ENCODE data around the gene ADPRS.

The ADPRS gene

DNA sequence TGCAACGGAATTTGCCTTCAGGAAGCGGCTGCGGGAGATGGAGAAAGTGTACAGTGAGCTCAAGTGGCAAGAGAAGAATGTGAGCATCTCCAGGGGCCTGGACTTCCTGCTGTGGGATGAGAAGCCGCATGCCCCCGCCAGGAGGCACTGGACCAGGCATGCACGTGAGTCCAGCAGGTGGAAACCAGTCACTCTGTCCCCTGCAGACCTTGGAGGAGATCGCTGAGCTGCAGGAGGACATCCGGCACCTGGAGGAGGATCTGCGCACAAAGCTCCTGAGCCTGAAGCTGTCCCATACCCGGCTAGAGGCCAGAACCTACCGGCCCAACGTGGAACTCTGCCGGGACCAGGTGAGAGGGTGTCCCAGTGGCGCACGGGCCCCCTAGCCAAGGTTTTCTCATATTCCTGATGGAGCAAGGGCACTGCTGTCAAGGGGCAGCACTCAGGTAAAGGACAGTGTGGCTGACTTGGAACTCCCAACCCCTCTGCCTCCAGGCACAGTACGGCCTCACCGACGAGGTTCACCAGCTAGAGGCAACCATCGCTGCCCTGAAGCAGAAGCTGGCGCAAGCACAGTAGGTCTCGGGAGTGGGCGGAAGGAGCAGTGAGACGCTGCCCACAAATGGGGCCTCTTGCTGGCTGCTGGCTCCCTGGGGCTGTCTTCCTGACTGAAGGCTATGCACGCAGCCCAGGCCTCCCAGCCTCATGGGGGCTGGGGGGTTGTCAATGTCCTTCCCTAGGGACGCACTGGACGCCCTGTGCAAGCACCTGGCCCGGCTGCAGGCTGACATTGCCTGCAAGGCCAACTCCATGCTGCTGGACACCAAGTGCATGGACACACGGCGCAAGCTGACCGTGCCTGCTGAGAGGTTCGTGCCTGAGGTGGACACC is 1.2 kb upstream of the ADPRS start:
- no peak for DNase-seq

DNA sequence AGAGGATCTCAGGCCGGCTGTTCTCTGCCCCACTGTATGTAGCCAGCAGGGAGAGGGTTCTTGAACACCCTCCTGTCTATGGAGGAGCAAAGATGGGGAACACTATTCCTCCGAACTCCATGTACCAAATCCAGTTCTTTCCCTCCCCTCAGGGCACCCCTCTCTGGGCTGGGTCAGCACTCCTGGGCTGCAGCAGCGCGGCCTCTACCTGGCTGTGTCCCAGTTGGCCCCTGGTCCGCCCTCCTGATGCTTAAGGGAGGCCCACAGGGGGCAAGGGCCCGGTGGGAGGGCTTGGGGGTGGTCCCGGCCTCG is 471 bp upstream of the ADPRS start:
- no peak for DNase-seq

- DNase-seq = no peak
These were observed 865 bp downstream of the ADPRS start for GRCh38 chr1:36089393-36090121.

DNA sequence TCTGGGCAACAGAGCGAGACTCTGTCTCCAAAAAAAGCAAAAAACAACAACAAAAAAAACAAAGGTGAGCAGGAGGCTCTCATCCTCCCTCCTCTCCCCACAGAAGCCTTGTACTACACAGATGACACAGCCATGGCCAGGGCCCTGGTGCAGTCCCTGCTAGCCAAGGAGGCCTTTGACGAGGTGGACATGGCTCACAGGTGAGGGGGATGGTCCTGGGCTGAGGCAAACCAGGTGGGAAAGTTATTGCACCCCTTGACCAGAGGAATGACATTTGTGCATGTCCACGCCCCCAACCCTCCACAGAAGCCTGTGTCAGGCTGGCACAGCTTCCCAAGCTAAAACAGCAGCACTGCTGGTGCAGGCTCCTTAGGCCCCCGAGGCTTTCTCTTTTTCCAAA is 2.4 kb downstream of the ADPRS start:
- DNase-seq = no peak

GRCh38 chr1:36091698-36092097 is 3.0 kb downstream of the ADPRS start:
- DNase-seq = no peak

GRCh38 chr1:36092166-36092797 is 3.6 kb downstream of the ADPRS start:
- no peak for DNase-seq

- no peak for DNase-seq
These were observed 4.1 kb downstream of the ADPRS start for GRCh38 chr1:36092798-36093185.

DNA sequence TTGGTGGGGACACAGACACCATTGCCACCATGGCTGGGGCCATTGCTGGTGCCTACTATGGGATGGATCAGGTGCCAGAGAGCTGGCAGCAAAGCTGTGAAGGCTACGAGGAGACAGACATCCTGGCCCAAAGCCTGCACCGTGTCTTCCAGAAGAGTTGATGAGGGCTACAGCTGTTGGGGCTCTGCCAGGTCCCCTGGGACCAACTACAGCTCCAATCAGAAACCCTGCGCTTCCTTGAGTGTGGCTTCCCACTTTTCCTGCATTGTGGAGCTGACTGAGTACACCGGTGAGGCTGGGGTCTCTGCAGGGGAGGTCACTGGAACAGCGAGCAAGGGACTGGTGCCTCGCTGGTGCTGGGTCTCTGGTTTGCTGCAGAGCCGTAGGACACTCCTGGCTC is 4.5 kb downstream of the ADPRS start:
- DNase-seq = no peak

DNA sequence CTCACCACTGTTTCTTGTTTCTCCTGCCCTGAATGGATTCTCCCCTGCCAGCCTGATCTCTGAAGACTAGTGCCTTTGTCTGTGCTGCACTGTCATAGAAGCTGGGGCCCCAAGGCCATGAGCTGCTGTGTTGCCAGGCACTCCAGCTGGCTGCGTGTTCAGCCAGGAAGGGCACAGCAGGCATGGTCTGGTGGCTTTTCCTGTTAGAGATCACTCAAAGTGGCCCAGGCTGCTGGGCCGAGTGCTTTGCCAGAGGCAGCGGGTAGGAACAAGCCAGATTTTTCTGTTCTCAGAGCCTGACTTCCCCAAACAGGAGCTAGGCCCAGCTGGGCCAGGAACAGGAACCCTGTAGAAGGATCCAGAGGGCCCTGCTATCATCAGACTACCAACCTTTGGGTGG is 5.2 kb downstream of the ADPRS start:
- no peak for DNase-seq

GRCh38 chr1:36094621-36095061 is 5.9 kb downstream of the ADPRS start:
- DNase-seq = no peak

DNA sequence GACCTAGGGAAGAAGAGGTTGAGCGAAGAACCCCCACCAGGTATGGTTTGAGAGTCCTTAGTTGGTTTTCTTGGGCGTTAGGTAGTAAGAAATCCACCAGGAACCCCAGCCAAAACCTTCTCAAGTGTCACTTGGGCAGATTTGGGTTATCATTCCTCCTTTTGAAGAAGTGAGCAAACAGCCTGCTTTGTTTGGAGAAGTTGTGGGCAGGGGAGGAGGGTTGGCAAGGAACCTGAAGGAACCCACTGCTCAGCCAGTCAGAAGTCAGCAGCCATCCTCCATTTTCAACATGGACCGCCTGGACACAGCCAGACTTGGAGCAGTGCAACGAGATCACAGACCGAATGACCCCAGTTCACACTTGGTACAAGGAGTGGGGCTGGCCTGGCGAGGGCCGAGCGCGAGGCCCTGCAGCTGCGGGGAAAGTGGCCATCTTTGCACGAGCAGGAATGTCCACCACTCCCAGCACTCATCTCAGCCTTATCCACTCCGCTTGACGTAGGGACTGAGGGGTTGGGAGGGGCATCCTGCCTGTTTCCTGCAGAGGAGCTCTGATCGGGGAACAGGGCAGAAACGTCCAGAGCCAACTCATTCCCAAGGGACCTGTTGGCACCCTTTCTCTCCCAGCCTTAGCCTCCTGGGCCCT is 7.2 kb downstream of the ADPRS start:
- DNase-seq = no peak

DNA sequence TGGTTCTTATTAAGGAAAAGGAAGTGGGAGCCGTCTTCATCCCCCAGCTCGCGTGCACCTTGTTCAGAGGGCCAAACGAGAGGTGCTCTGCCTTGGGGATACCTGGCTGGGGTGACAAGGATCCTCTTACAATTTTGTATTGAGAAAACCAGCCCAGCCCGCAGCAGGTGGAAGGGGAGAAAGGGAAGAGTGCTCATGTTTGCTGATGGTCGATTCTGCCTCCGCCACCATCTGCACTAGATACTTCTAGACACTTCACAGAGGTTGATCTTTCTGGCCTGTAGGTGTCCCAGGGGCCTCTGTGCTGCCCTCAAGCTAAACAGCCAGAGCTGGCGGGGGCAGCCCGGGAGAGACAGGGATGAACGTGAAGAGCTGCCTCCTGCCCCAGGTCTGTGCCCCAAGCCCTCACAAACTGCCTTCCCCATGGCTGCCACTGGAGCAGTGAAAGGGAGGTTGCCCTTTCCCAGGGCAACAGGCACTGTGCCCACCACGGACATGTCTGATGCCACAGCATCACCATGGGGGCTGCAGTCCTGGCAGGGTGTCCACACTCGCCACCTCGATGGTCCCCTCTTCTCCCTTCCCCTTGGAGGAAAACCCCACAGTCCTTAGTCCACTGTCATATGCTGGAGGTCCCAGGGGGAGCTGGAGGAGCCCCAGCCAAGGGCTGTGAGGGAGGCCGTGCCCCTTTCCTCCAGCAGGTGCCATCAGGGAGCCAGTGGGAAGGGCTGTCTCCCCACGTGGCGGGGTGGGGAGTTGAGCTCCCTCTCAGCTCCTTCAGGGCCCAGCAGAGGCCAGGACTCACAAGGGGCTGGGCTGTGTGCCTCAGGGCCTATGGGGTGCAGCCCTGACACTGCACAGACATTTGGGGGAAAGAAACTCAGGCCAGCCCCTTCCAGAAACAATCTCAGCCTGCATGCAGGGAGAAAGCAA is 8.1 kb downstream of the ADPRS start:
- no peak for DNase-seq

DNA sequence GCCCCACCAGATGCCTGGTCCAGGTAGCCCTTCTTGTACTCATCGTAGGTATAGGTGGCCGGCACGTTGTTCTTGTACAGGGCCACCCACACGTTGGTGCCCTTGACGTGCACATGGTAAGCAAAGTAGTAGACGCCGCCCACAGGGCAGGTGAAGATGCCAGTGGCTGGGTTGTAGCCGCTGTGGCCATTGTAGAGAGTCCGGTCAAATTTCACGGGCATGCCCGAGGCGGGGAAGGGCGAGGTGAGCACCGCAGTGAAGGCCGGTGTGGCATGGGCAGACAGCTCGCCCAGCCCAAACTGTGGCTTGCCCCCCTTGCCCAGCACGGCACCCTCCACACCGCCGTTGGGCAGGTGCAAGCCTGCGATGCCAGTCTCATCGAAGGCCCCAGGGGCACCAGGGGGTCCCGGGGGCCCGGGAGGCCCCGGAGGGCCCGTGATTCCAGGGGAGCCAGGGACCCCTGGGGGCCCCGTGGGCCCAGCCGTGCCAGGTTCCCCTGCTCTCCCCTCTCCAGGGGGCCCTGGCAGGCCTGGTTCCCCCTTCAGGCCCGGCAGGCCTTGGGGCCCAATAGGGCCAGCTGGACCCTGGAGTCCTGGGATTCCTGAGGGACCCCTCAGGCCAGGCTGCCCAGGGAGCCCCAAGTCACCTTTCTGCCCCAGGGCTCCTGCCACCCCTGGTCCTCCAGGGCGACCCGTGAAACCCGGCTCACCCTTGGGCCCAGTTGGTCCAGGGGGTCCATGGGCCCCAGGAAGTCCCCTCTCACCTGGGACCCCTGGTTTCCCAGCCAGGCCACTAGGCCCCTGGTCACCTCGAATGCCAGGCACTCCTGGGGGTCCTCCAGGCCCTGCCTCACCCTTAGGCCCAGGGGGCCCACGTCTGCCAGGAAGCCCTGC is 9.2 kb downstream of the ADPRS start:
- no peak for DNase-seq

DNA sequence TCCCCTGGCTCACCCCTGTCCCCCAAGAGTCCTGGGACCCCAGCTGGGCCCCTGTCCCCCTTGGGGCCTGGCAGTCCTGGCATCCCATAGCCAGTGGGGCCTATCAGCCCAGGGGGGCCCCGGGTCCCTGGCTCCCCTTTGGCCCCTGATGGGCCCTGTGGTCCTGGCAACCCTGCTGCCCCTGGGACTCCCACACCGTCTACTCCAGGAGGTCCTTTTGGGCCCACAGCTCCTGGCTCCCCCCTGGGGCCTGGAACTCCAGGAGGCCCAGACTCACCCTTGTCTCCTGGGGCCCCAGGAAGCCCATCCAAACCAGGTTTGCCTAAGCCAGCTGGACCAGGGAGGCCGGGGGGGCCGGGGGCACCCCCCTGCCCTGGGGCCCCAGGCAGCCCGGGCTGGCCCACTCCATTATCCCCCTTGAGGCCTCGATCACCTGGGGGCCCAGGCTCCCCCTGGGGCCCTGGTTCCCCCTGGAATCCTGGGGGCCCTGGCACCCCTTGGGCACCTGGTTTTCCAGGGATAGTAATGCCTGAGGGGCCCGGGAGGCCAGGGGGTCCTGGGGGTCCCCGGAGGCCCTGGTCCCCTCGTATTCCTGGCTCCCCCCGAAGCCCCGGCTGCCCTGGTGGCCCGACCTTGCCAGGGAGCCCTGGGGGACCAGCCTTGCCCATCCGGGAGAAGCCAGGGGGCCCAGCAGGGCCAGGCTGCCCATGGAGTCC is 10.1 kb downstream of the ADPRS start:
- no peak for DNase-seq

GRCh38 chr1:36099681-36100341 is 11.1 kb downstream of the ADPRS start:
- DNase-seq = no peak

DNA sequence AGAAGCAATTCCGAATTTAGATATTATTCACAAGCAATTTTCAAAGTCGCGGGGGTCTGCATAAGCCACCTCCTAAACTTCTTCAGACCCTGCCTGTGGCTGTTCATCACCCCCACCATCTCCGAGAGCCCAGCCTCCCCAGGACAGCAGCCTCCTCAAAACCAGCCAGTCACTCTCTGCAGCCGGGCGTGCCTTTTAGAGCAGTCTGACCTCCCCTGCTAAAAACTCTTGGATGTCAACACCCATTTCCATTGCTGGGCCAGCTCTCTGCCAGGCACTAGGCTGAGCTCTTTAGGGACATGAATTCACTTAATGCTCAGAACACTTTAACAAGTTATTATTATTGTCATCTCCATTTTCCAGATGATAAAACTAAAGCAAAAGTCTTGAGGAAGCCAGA is 11.7 kb downstream of the ADPRS start:
- DNase-seq = no peak

GRCh38 chr1:36101546-36101945 is 12.9 kb downstream of the ADPRS start:
- DNase-seq = no peak

DNA sequence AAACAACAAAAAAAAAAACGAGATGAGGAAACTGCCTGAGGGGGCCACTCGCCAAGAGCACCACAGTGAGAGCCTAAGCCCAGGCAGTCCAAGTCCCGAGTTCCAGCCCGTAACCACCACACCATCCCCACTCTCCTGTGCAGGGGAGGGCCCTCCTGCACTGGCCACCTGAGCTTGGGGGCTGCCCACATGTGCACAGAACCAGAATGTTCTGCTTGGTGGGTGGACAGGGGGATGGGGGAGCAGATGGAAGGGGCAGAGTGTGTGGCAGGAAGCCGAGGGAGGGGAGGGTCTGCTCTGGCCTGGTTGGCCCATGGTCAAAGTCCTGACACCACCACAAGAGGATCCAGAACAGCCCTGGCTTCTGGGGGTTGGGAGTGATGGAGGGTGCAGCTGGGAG is 17.6 kb downstream of the ADPRS start:
- DNase-seq = no peak

- DNase-seq = no peak
These were observed 18.7 kb downstream of the ADPRS start for GRCh38 chr1:36107394-36107793.

- no peak for DNase-seq
These were observed 19.6 kb downstream of the ADPRS start for GRCh38 chr1:36108314-36108713.
